Lung (tissue), 12 donors: ENCODE data around the gene TRPM2. TPM values are rescaled to one million over a fixed set of nuclear protein-coding genes. Genes with fewer than 3 reads are reported as not detected.

Experiments used
- ATAC-seq: fragments of 200-7000 bp; cut with Tn5 transposase; one replicate; pipeline ENCODE4 v1.9.1; 2020; ENCODE audit warnings: moderate number of reproducible peaks; ENCODE audit not compliant: insufficient read depth, low FRiP score
- DNase-seq, 3 donors: peaks; one replicate each; pipeline ENCODE4 v3.0.0-alpha.2; 2013 to 2017
- H3K27ac ChIP-seq, 2 donors: one replicate each; pipeline ENCODE4 v1.5.1; 2013; ENCODE audit warnings: mild to moderate bottlenecking in 2 of 2, moderate library complexity in 2 of 2, control low read depth in 1 of 2, inconsistent platforms in 1 of 2, low read depth in 1 of 2, low read length in 1 of 2
- H3K27me3 ChIP-seq, 3 donors: one replicate each; pipeline ENCODE4 v1.5.1; 2013; ENCODE audit warnings: low read length in 2 of 3; ENCODE audit not compliant: control insufficient read depth in 3 of 3, insufficient read depth in 3 of 3
- H3K36me3 ChIP-seq, 4 donors: one replicate each; pipeline ENCODE4 v1.5.1; 2013; ENCODE audit warnings: low read length in 4 of 4, mild to moderate bottlenecking in 1 of 4, moderate library complexity in 1 of 4; ENCODE audit not compliant: control insufficient read depth in 4 of 4, insufficient read depth in 4 of 4
- H3K4me1 ChIP-seq, 5 donors: one replicate each; pipeline ENCODE4 v1.5.1; 2013; ENCODE audit warnings: low read length in 5 of 5, mild to moderate bottlenecking in 2 of 5, moderate library complexity in 1 of 5; ENCODE audit not compliant: control insufficient read depth in 5 of 5, insufficient read depth in 5 of 5
- H3K4me3 ChIP-seq: one replicate; pipeline ENCODE4 v1.5.1; 2013; ENCODE audit warnings: mild to moderate bottlenecking, control low read depth, moderate library complexity
- H3K9ac ChIP-seq, 2 donors: one replicate each; pipeline ENCODE4 v1.5.1; 2013; ENCODE audit warnings: low read length in 2 of 2, control low read depth in 1 of 2; ENCODE audit not compliant: insufficient read depth in 1 of 2
- H3K9me3 ChIP-seq, 4 donors: one replicate each; pipeline ENCODE4 v1.5.1; 2013; ENCODE audit warnings: low read length in 3 of 4, mild to moderate bottlenecking in 1 of 4, moderate library complexity in 1 of 4; ENCODE audit not compliant: control insufficient read depth in 4 of 4, insufficient read depth in 3 of 4
- WGBS, 2 donors: extraction: QIAGEN DNeasy Blood & Tissue Kit; methylation state at CpG; one replicate each; pipeline ENCODE4 v1.1.7; 2013; 5-methylcytosine and 5-hydroxymethylcytosine counted together
- polyA plus RNA-seq, 2 donors: library from polyadenylated mRNA; stranded (reverse); fragments of 200-250 nt; gene quantifications; one replicate each; pipeline ENCODE4 v1.2.1, GENCODE V29; 2013
- total RNA-seq, 2 donors: library from RNA; depleted of rRNA in 1 of 2; stranded (reverse); fragments of >200 nt in 1 of 2; gene quantifications; one replicate each; pipeline ENCODE4 v1.2.1, GENCODE V29; 2014 to 2021
- TF ChIP-seq, protein P1 (sequence below): IDR thresholded peaks from 2 replicates; pipeline ENCODE4 v1.5.1; 2012; ENCODE audit warnings: mild to moderate bottlenecking; ENCODE audit errors: control extremely low read depth, extremely low read depth
- donor health status: control.
- donor health status: control.
- donor health status: Bipolar disorder and iron deficiency.
- donor health status: healthy.
- donor health status: DM: yes; HTN: yes; CAD: no.

Gene TRPM2
- total and polyA plus RNA-seq, 4 donors: 5.9 to 26.2 (median 10.3) TPM

DNA sequence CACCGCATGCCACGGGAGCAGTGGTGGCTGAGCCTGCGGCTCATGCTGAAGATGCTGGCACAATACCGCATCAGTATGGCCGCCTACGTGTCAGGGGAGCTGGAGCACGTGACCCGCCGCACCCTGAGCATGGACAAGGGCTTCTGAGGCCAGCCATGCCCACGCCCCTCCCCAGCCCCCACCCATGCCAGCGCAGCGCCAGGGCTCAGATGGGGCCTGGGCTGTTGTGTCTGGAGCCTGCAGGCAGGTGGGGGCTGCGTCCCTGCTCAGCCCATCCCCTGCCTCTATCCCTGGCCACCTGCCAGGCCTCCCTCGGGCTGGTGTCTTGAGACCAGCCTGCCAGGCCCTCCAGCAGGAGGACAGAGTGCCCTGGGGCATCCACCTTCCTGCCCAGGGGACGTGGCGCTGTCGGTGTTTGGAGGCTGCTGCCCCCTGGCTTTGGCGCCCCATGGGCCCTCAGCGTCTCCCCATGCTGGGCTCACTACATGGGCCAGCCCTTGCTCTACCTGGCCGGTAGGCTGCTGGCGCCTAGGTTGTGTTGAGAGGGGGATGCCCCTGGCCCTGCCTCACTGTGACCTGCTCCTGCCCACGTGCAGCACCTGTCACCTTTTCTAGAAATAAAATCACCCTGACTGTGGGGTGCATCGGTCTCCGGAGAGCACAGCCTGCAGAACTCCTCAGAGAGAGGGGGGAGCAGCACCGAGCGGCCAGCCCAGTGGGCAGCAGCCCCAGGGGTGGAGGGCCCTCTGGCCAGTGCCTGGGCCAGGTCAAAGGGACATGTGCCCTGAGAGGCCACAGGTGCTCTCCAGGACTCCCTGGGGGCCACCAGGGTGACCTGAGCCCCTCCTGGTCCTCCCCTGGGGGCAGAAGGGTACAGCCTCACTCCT lies 26.5 kb upstream of the TRPM2 start:
- no peak overlapping the region for H3K27ac ChIP-seq
- 91 to 95% methylated on average over 22 to 26 of the region's 26 CpGs for WGBS, 2 donors
- no peak for DNase-seq
- H3K9me3 ChIP-seq: no peaks in the 10 kb centered on the region
- H3K36me3 ChIP-seq: peaks cover 0 to 79% (median 7%) of the 10 kb centered on the region in 4 donors
- no peaks in the 10 kb centered on the region for H3K27me3 ChIP-seq
- no peaks in the 10 kb centered on the region for H3K4me1 ChIP-seq
- TF ChIP-seq, protein P1, sequence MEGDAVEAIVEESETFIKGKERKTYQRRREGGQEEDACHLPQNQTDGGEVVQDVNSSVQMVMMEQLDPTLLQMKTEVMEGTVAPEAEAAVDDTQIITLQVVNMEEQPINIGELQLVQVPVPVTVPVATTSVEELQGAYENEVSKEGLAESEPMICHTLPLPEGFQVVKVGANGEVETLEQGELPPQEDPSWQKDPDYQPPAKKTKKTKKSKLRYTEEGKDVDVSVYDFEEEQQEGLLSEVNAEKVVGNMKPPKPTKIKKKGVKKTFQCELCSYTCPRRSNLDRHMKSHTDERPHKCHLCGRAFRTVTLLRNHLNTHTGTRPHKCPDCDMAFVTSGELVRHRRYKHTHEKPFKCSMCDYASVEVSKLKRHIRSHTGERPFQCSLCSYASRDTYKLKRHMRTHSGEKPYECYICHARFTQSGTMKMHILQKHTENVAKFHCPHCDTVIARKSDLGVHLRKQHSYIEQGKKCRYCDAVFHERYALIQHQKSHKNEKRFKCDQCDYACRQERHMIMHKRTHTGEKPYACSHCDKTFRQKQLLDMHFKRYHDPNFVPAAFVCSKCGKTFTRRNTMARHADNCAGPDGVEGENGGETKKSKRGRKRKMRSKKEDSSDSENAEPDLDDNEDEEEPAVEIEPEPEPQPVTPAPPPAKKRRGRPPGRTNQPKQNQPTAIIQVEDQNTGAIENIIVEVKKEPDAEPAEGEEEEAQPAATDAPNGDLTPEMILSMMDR: no peak
- no peak for ATAC-seq
- H3K4me3 ChIP-seq: no peak overlapping the region
- H3K9ac ChIP-seq: no peak overlapping the region

DNA sequence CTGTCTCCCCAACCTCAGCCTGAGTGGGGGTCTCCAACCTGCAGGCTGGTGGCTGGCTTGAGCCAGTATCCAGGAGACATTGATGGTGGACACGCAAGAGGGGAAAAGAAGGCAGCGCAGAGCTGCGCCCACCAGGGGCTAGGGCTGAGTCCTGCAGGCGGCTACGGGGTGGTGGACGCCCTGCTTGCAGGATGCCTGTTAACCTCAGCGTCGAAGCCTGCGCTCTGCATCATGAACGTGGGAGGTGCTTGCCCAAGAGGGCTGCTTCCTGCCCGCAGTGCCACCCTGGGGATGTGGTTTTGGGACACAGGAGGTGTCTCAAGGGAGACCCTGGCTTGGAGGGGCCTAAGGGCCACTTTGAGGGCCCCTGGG lies 25.8 kb upstream of the TRPM2 start:
- Histone ChIP-seq H3K9ac (no peak overlapping the region), H3K9me3 (no peaks in the 10 kb centered on the region), H3K4me1 (no peaks in the 10 kb centered on the region), H3K36me3 (peaks cover 0 to 77% (median 6%) of the 10 kb centered on the region in 4 donors), H3K27me3 (no peaks in the 10 kb centered on the region), H3K27ac (no peak overlapping the region), H3K4me3 (no peak overlapping the region)
- ATAC-seq: no peak
- TF ChIP-seq, protein P1: no peak
- DNase-seq: no peak
- WGBS, 2 donors: 67 to 79% methylated on average over 11 of the region's 11 CpGs

DNA sequence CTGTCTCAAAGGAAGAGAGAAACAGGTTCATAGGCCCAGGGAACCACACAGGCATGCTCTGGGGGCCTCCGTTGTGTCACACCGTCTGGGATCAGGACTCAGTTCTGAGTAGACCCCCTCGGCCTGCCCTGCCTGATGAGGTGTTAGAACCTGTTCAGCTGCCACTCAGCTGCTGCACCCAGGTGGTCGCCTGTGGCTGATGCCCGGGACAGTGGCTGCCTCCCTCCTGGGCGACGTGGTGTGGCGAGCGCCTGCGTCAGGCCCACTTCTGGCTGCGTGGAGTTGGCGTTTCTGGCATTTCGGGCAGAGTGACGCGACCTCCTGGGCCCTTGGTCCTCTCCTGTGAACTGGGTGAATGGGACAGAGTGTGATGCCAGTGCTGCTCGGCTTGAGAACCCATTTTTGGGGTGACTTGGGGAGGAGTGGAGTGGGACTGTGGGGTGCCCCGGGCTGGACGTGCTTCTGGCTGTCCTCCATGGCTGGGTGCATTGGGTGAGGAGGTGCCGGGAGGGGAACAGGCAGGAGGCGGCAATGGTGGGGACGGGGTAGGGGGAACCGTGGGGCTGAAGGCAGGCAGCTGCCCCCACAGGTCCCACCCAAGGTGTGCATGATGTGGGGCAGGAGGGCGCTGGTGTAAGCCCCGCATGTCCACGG lies 25.1 kb upstream of the TRPM2 start:
- DNase-seq: no peak
- H3K4me3 ChIP-seq: no peak overlapping the region
- no peak overlapping the region for H3K27ac ChIP-seq
- H3K9ac ChIP-seq: no peak overlapping the region
- H3K27me3 ChIP-seq: no peaks in the 10 kb centered on the region
- peaks cover 0 to 4% (median 0%) of the 10 kb centered on the region in 5 donors for H3K4me1 ChIP-seq
- H3K9me3 ChIP-seq: no peaks in the 10 kb centered on the region
- TF ChIP-seq, protein P1: no peak
- H3K36me3 ChIP-seq: peaks cover 0 to 75% (median 6%) of the 10 kb centered on the region in 4 donors
- ATAC-seq: no peak
- WGBS, 2 donors: 87 to 89% methylated on average over 25 of the region's 25 CpGs
